HG03457 (cell line): Measurements from ENCODE around the gene SMAGP.
"Not testable (repeated sequence)": the region's sequence is repeated elsewhere in the genome, so short reads cannot be mapped to it uniquely, and the experiment has no call there.

Experiments used
- ATAC-seq: cut with Tn5 transposase; IDR thresholded peaks from one replicate; pipeline ENCODE4 v1.9.1; 2021; ENCODE audit warnings: moderate number of reproducible peaks; ENCODE audit not compliant: unreplicated experiment

SMAGP gene

GRCh38 chr12:51270067-51270950 lies at the start of gene SMAGP:
TSS of gene SMAGP (minus strand) at chr12:51270415. CDS start at chr12:51269278, 1,137 bp downstream.
- ATAC-seq, result no peak

- ATAC-seq, result no peak
Observed at GRCh38 chr12:51318846-51319599, 48.8 kb upstream of the SMAGP start.

GRCh38 chr12:51318057-51318806 lies 48.0 kb upstream of the SMAGP start:
- ATAC-seq, result not testable (repeated sequence)

- no peak for ATAC-seq
Observed at GRCh38 chr12:51311389-51311788, 41.2 kb upstream of the SMAGP start.

GRCh38 chr12:51307655-51308593 lies 37.7 kb upstream of the SMAGP start:
- no peak for ATAC-seq

GRCh38 chr12:51306507-51306906 lies 36.3 kb upstream of the SMAGP start:
- no peak for ATAC-seq

- ATAC-seq, result not testable (repeated sequence)
Observed at GRCh38 chr12:51300768-51301167, 30.6 kb upstream of the SMAGP start.

GRCh38 chr12:51295651-51296050 lies 25.4 kb upstream of the SMAGP start:
- no peak for ATAC-seq

- ATAC-seq, result not testable (repeated sequence)
Observed at GRCh38 chr12:51294097-51294496, 23.9 kb upstream of the SMAGP start.

GRCh38 chr12:51293696-51294095 lies 23.5 kb upstream of the SMAGP start:
- no peak for ATAC-seq

- not testable (repeated sequence) for ATAC-seq
Observed at GRCh38 chr12:51291603-51292513, 21.6 kb upstream of the SMAGP start.

- no peak for ATAC-seq
Observed at GRCh38 chr12:51285843-51286242, 15.6 kb upstream of the SMAGP start.

- ATAC-seq, result no peak
Observed at GRCh38 chr12:51281202-51281924, 11.1 kb upstream of the SMAGP start.

- no peak for ATAC-seq
Observed at GRCh38 chr12:51275088-51275487, 4.9 kb upstream of the SMAGP start.

GRCh38 chr12:51272810-51273209 lies 2.6 kb upstream of the SMAGP start:
- ATAC-seq, result not testable (repeated sequence)

GRCh38 chr12:51270951-51271518 lies 820 bp upstream of the SMAGP start:
- no peak for ATAC-seq

GRCh38 chr12:51269174-51270066 lies 795 bp downstream of the SMAGP start:
- ATAC-seq, result no peak
